GM23338 (cell line): ENCODE measurements around the gene DRC1. TPM values are rescaled to one million over a fixed set of nuclear protein-coding genes. Genes with fewer than 3 reads are reported as not detected.
A peak's percentile ranks its signal among the peaks of the same experiment; 100 is the strongest.
"Not testable (repeated sequence)": the region's sequence is repeated elsewhere in the genome, so short reads cannot be mapped to it uniquely, and the experiment has no call there.

Experiments used
- ATAC-seq: fragments of 200-7000 bp; cut with Tn5 transposase; 3 replicates; pipeline ENCODE4 v1.9.1; 2020
- DNase-seq: peaks from one replicate; pipeline ENCODE4 v3.0.0-alpha.2; 2015; ENCODE audit warnings: low spot score
- H2AFZ ChIP-seq: fragments of 200-600 bp; sonication (generic); 2 replicates; pipeline ENCODE4 v1.8.0; 2016; ENCODE audit warnings: antibody characterized with exemption, mild to moderate bottlenecking, moderate library complexity
- H3F3A ChIP-seq: fragments of 200-600 bp; sonication (generic); replicated peaks from 2 replicates; pipeline ENCODE4 v1.8.0; 2017; ENCODE audit warnings: antibody characterized with exemption, mixed run types, low read depth
- H3K27ac ChIP-seq: fragments of 200-600 bp; sonication (generic); 2 replicates; pipeline ENCODE4 v1.6.1; 2016; ENCODE audit warnings: low read depth
- H3K27me3 ChIP-seq: fragments of 200-600 bp; sonication (generic); 2 replicates; pipeline ENCODE4 v1.8.0; 2016; ENCODE audit warnings: mild to moderate bottlenecking, mixed run types, moderate library complexity; ENCODE audit not compliant: insufficient read depth
- H3K36me3 ChIP-seq: fragments of 200-600 bp; sonication (generic); 2 replicates; pipeline ENCODE4 v1.8.0; 2016; ENCODE audit warnings: mild to moderate bottlenecking; ENCODE audit not compliant: insufficient read depth
- H3K4me1 ChIP-seq: fragments of 200-600 bp; sonication (generic); 2 replicates; pipeline ENCODE4 v1.8.0; 2016; ENCODE audit warnings: mild to moderate bottlenecking, moderate library complexity; ENCODE audit not compliant: insufficient read depth
- H3K4me2 ChIP-seq: fragments of 200-600 bp; sonication (generic); 2 replicates; pipeline ENCODE4 v1.7.1; 2017; ENCODE audit warnings: mixed run types
- H3K4me3 ChIP-seq: fragments of 200-600 bp; sonication (generic); 2 replicates; pipeline ENCODE4 v1.6.1; 2016; ENCODE audit warnings: mixed run types
- H3K79me2 ChIP-seq: fragments of 200-600 bp; sonication (generic); replicated peaks from 2 replicates; pipeline ENCODE4 v1.8.0; 2017; ENCODE audit warnings: mild to moderate bottlenecking; ENCODE audit not compliant: insufficient read depth
- H3K9me2 ChIP-seq: fragments of 200-600 bp; sonication (generic); 2 replicates; pipeline ENCODE4 v1.8.0; 2017; ENCODE audit not compliant: insufficient read depth
- H4K20me1 ChIP-seq: fragments of 200-600 bp; sonication (generic); replicated peaks from 2 replicates; pipeline ENCODE4 v1.8.0; 2017; ENCODE audit warnings: mild to moderate bottlenecking; ENCODE audit not compliant: insufficient read depth
- H3K27ac Mint-ChIP-seq: 2 replicates; pipeline ENCODE4 v1.8.0; 2020; ENCODE audit warnings: inconsistent platforms, mild to moderate bottlenecking, moderate library complexity, mixed read lengths
- H3K27me3 Mint-ChIP-seq: 3 replicates; pipeline ENCODE4 v1.8.0; 2022; ENCODE audit warnings: low read depth, mild to moderate bottlenecking, moderate library complexity, mixed read lengths, inconsistent platforms; ENCODE audit not compliant: insufficient read depth, poor library complexity
- H3K36me3 Mint-ChIP-seq: 3 replicates; pipeline ENCODE4 v1.8.0; 2021; ENCODE audit warnings: low read depth, mild to moderate bottlenecking, inconsistent platforms, moderate library complexity, mixed read lengths
- H3K4me1 Mint-ChIP-seq: 3 replicates; pipeline ENCODE4 v1.8.0; 2020; ENCODE audit warnings: mild to moderate bottlenecking, inconsistent platforms, mixed read lengths
- H3K4me3 Mint-ChIP-seq: 3 replicates; pipeline ENCODE4 v1.8.0; 2021; ENCODE audit warnings: moderate library complexity, mild to moderate bottlenecking, inconsistent platforms, mixed read lengths
- H3K9me3 Mint-ChIP-seq: 3 replicates; pipeline ENCODE4 v1.8.0; 2020; ENCODE audit warnings: moderate library complexity, mild to moderate bottlenecking, inconsistent platforms, mixed read lengths
- NANOG ChIP-seq: IDR thresholded peaks from 2 replicates; pipeline ENCODE4 v1.6.1; 2016; ENCODE audit warnings: antibody characterized with exemption, borderline replicate concordance
- long read RNA-seq: library from polyadenylated mRNA; unstranded; transcript quantifications from one replicate; pipeline ENCODE4 v2.0.0, GENCODE V29; 2020; ENCODE audit not compliant: unreplicated experiment
- polyA plus RNA-seq: library from polyadenylated mRNA; unstranded; fragments of >200 nt; fragmentation: Nextera tagmentation; extraction: Ambion mirVana; gene quantifications from 2 replicates; pipeline ENCODE4 v1.2.1, GENCODE V29; 2016
- total RNA-seq: library from RNA; depleted of rRNA; stranded (reverse); fragments of >200 nt; shearing (Covaris generic); gene quantifications from 2 replicates; pipeline ENCODE4 v1.2.3, GENCODE V29; 2014; rRNA removed
- TF ChIP-seq, protein P1 (sequence below), 2 experiments: fragments of 200-600 bp in 1 of 2; sonication (generic) in 1 of 2; conservative IDR thresholded peaks; 2 replicates each; pipeline versions ENCODE4 v1.5.1 to v1.6.1; 2016 to 2017; ENCODE audit warnings: antibody characterized with exemption in 2 of 2, low read depth in 2 of 2, mild to moderate bottlenecking in 2 of 2, moderate library complexity in 1 of 2
- TF ChIP-seq, protein P2 (sequence below): fragments of 250-450 bp; sonication (Bioruptor Pico); IDR thresholded peaks from 2 replicates; pipeline ENCODE4 v1.5.0; 2020; ENCODE audit warnings: mild to moderate bottlenecking, moderate library complexity

The DRC1 gene
- not detected in 2 replicates for total RNA-seq
- 0.45 TPM in 1 of 2 replicates, not detected in the other for polyA plus RNA-seq
- long read RNA-seq = 0 reads

DNA sequence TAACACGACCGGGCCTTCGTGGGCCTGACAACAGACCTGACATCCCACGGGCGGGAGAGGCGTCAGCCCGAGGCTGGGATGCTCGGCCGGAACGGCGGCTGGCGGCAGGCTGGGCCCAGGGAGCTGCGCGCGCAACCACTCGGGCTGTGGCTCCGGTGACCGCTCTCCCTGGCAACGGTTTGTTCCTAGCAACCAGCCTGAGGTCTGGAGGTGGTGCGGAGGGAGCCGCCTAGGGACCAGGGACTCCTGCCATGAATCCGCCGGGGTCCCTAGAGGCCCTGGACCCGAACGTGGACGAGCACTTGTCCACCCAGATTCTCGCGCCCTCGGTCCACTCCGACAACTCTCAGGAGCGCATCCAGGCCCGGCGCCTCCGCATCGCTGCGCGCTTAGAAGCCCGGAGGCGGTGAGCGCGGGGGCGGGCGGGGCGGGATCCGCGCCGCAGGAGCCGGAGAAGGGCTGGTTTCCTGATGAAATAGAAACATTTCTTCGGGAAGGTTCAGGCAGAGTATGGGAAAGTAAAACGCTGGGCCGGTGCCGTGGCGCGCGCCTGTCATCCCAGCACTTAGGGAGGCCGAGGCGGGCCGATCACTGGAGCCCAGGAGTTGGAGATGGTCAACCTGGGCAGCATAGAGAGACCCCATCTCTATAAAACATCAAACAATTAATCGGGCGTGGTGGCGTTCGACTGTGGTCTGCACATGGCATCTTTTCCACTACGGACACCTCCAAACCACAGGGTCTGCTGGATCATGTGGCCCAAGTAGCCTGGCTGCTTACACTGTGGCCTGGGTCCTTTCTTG lies at the start of gene DRC1:
DRC1 (plus strand) TSS at position 182 of the 803 bp plus-strand sequence; CDS start at position 252, 70 bp downstream.
- ATAC-seq (peak; percentile 94), DNase-seq (peak; percentile 96)
- H3K4me1 Mint-ChIP-seq = no peaks in the 10 kb centered on the region; the same call in 2 of the 3 replicates
- H3K4me3 ChIP-seq = peak within 1 kb of the TSS; percentile 66
- no peaks in the 10 kb centered on the region for H3K9me2 ChIP-seq
- H3K27me3 ChIP-seq = no peaks in the 10 kb centered on the region
- H2AFZ ChIP-seq = peak within 1 kb of the TSS; percentile 70
- H3K4me2 ChIP-seq = peak within 1 kb of the TSS; percentile 75
- no peaks in the 10 kb centered on the region for H3K36me3 Mint-ChIP-seq
- peaks cover 10% of the 10 kb centered on the region; the same call in 1 of the 2 replicates for H3K4me1 ChIP-seq
- H3K36me3 ChIP-seq = no peaks in the 10 kb centered on the region
- H3F3A ChIP-seq = no peaks in the 10 kb centered on the region
- H3K27ac Mint-ChIP-seq = no peak within 1 kb of the TSS
- no peaks in the 10 kb centered on the region for H3K79me2 ChIP-seq
- H4K20me1 ChIP-seq = no peaks in the 10 kb centered on the region
- no peak for TF ChIP-seq NANOG
- TF ChIP-seq, protein P1, sequence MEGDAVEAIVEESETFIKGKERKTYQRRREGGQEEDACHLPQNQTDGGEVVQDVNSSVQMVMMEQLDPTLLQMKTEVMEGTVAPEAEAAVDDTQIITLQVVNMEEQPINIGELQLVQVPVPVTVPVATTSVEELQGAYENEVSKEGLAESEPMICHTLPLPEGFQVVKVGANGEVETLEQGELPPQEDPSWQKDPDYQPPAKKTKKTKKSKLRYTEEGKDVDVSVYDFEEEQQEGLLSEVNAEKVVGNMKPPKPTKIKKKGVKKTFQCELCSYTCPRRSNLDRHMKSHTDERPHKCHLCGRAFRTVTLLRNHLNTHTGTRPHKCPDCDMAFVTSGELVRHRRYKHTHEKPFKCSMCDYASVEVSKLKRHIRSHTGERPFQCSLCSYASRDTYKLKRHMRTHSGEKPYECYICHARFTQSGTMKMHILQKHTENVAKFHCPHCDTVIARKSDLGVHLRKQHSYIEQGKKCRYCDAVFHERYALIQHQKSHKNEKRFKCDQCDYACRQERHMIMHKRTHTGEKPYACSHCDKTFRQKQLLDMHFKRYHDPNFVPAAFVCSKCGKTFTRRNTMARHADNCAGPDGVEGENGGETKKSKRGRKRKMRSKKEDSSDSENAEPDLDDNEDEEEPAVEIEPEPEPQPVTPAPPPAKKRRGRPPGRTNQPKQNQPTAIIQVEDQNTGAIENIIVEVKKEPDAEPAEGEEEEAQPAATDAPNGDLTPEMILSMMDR (conservative IDR thresholded peaks at IDR 0.05; ENCODE audit: low read depth in 2 of 2) = peak in 1 of 2 experiments; percentile 29; a peak in 1 of 4 replicates
- no peaks in the 10 kb centered on the region for H3K9me3 Mint-ChIP-seq
- H3K27ac ChIP-seq = no peak within 1 kb of the TSS
- peaks cover 7% of the 10 kb centered on the region for H3K27me3 Mint-ChIP-seq
- H3K4me3 Mint-ChIP-seq = peak within 1 kb of the TSS; percentile 67

DNA sequence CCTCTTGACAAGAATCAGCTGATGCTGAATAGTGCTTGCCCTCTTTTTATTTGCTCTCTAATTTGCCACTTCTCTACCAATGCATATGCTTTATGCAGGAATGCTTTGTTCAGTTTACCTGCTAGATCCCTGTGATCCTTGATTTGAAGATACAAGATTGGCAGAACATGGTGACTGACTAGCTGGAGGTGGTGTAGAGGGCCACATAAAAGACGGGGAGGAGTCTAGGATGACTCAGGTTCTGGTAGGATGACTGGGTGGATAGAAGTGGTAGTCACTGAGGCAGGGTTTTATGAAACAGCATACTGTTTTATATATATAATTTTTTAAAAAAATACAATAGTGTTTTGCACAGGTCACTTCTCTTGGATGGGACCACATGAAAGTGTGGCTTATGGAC lies 48.8 kb upstream of the DRC1 start:
- Mint-ChIP-seq H3K36me3 (peaks cover 12% of the 10 kb centered on the region), H3K27ac (peak overlapping the region; percentile 57; the same call in 1 of the 2 replicates), H3K4me1 (peaks cover 26% of the 10 kb centered on the region), H3K9me3 (no peaks in the 10 kb centered on the region), H3K4me3 (no peak overlapping the region), H3K27me3 (peaks cover 3% of the 10 kb centered on the region)
- peaks cover 24% of the 10 kb centered on the region for H4K20me1 ChIP-seq
- TF ChIP-seq, protein P2, sequence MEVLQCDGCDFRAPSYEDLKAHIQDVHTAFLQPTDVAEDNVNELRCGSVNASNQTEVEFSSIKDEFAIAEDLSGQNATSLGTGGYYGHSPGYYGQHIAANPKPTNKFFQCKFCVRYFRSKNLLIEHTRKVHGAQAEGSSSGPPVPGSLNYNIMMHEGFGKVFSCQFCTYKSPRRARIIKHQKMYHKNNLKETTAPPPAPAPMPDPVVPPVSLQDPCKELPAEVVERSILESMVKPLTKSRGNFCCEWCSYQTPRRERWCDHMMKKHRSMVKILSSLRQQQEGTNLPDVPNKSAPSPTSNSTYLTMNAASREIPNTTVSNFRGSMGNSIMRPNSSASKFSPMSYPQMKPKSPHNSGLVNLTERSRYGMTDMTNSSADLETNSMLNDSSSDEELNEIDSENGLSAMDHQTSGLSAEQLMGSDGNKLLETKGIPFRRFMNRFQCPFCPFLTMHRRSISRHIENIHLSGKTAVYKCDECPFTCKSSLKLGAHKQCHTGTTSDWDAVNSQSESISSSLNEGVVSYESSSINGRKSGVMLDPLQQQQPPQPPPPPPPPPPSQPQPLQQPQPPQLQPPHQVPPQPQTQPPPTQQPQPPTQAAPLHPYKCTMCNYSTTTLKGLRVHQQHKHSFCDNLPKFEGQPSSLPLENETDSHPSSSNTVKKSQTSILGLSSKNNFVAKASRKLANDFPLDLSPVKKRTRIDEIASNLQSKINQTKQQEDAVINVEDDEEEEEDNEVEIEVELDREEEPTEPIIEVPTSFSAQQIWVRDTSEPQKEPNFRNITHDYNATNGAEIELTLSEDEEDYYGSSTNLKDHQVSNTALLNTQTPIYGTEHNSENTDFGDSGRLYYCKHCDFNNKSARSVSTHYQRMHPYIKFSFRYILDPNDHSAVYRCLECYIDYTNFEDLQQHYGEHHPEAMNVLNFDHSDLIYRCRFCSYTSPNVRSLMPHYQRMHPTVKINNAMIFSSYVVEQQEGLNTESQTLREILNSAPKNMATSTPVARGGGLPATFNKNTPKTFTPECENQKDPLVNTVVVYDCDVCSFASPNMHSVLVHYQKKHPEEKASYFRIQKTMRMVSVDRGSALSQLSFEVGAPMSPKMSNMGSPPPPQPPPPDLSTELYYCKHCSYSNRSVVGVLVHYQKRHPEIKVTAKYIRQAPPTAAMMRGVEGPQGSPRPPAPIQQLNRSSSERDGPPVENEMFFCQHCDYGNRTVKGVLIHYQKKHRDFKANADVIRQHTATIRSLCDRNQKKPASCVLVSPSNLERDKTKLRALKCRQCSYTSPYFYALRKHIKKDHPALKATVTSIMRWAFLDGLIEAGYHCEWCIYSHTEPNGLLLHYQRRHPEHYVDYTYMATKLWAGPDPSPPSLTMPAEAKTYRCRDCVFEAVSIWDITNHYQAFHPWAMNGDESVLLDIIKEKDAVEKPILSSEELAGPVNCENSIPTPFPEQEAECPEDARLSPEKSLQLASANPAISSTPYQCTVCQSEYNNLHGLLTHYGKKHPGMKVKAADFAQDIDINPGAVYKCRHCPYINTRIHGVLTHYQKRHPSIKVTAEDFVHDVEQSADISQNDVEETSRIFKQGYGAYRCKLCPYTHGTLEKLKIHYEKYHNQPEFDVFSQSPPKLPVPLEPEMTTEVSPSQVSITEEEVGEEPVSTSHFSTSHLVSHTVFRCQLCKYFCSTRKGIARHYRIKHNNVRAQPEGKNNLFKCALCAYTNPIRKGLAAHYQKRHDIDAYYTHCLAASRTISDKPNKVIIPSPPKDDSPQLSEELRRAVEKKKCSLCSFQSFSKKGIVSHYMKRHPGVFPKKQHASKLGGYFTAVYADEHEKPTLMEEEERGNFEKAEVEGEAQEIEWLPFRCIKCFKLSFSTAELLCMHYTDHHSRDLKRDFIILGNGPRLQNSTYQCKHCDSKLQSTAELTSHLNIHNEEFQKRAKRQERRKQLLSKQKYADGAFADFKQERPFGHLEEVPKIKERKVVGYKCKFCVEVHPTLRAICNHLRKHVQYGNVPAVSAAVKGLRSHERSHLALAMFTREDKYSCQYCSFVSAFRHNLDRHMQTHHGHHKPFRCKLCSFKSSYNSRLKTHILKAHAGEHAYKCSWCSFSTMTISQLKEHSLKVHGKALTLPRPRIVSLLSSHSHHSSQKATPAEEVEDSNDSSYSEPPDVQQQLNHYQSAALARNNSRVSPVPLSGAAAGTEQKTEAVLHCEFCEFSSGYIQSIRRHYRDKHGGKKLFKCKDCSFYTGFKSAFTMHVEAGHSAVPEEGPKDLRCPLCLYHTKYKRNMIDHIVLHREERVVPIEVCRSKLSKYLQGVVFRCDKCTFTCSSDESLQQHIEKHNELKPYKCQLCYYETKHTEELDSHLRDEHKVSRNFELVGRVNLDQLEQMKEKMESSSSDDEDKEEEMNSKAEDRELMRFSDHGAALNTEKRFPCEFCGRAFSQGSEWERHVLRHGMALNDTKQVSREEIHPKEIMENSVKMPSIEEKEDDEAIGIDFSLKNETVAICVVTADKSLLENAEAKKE (CRISPR knock-in tag) = no peak
- DNase-seq (no peak), ATAC-seq (no peak; the same call in 2 of the 3 replicates)
- H3K4me3 ChIP-seq = no peak overlapping the region
- peaks cover 100% of the 10 kb centered on the region for H3K79me2 ChIP-seq
- no peaks in the 10 kb centered on the region for H3K27me3 ChIP-seq
- no peak overlapping the region for H2AFZ ChIP-seq
- H3K4me1 ChIP-seq = peaks cover 14% of the 10 kb centered on the region; the same call in 1 of the 2 replicates
- H3K27ac ChIP-seq = no peak overlapping the region
- no peak overlapping the region for H3K4me2 ChIP-seq
- H3F3A ChIP-seq = no peaks in the 10 kb centered on the region
- no peaks in the 10 kb centered on the region for H3K36me3 ChIP-seq
- H3K9me2 ChIP-seq = no peaks in the 10 kb centered on the region

DNA sequence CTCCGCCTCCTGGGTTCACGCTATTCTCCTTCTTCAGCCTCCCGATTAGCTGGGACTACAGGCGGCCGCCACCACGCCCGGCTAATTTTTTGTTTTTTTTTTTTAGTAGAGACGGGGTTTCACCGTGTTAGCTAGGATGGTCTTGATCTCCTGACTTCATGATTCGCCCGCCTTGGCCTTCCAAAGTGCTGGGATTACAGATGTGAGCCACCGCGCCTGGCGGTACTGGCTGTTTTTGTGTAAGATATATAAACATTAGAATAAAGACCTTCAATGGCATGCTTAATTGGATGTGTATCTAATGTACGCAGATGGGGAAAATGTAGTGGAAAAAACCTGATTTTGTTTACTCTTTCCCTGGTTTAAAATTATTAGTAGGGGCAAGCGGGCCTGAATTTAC lies 47.3 kb upstream of the DRC1 start:
- peaks cover 40% of the 10 kb centered on the region for H4K20me1 ChIP-seq
- not testable (repeated sequence) for DNase-seq, H2AFZ ChIP-seq, ATAC-seq, H3K4me3 ChIP-seq, H3K4me3 Mint-ChIP-seq, H3K27me3 ChIP-seq, H3K4me1 ChIP-seq, H3K27ac ChIP-seq, H3K27me3 Mint-ChIP-seq, H3K27ac Mint-ChIP-seq, H3K9me3 Mint-ChIP-seq, H3K36me3 ChIP-seq, H3F3A ChIP-seq, H3K9me2 ChIP-seq
- H3K79me2 ChIP-seq = peaks cover 100% of the 10 kb centered on the region
- H3K4me1 Mint-ChIP-seq = peaks cover 23% of the 10 kb centered on the region
- H3K4me2 ChIP-seq = 0 out of 2 replicates have a peak overlapping the region, but pooled peaks have one; percentile 17
- peaks cover 12% of the 10 kb centered on the region for H3K36me3 Mint-ChIP-seq
